Keratinocyte (primary cell): ENCODE data around the gene TEX29. TPM values are rescaled to one million over a fixed set of nuclear protein-coding genes. Genes with fewer than 3 reads are reported as not detected.

ENCODE experiments used
- DNase-seq: peaks from one replicate; pipeline ENCODE4 v3.0.0-alpha.2; 2011; ENCODE audit warnings: low read depth, missing footprints, low spot score
- FAIRE-seq: peaks from 2 replicates; lab custom pipeline; 2011; peaks lifted over from hg19 to GRCh38; lab: Jason Lieb, UNC
- H2AFZ ChIP-seq: 2 replicates; pipeline ENCODE4 v1.6.0; 2012; ENCODE audit warnings: low read length, control low read depth, inconsistent platforms; ENCODE audit not compliant: control insufficient read depth
- H3K27ac ChIP-seq: 2 replicates; pipeline ENCODE4 v1.5.1; 2011; ENCODE audit warnings: low read length; ENCODE audit not compliant: control insufficient read depth, insufficient read depth
- H3K27me3 ChIP-seq: 3 replicates; pipeline ENCODE4 v1.6.0; 2011; ENCODE audit warnings: low read length; ENCODE audit not compliant: control insufficient read depth, insufficient read depth; ENCODE audit errors: extremely low read depth
- H3K36me3 ChIP-seq, 2 experiments: 2 replicates in 1 of 2; 3 replicates in 1 of 2; pipeline ENCODE4 v1.5.1; 2011; ENCODE audit warnings: low read length in 2 of 2, mild to moderate bottlenecking in 1 of 2; ENCODE audit not compliant: control insufficient read depth in 2 of 2, insufficient read depth in 2 of 2; ENCODE audit errors: extremely low read depth in 1 of 2
- H3K4me1 ChIP-seq: 3 replicates; pipeline ENCODE4 v1.5.1; 2011; ENCODE audit warnings: low read length; ENCODE audit not compliant: control insufficient read depth, insufficient read depth; ENCODE audit errors: extremely low read depth
- H3K4me2 ChIP-seq: 3 replicates; pipeline ENCODE4 v1.6.0; 2011; ENCODE audit warnings: low read depth, low read length; ENCODE audit not compliant: control insufficient read depth, insufficient read depth; ENCODE audit errors: extremely low read depth
- H3K4me3 ChIP-seq, 3 experiments: fragments of 200-600 bp in 1 of 3; sonication (generic) in 1 of 3; 2 replicates in 2 of 3; 3 replicates in 1 of 3; pipeline ENCODE4 v1.5.1; 2011 to 2016; ENCODE audit warnings: low read length in 3 of 3, mild to moderate bottlenecking in 3 of 3, control low read depth in 2 of 3, inconsistent platforms in 1 of 3, low read depth in 1 of 3, mixed read lengths in 1 of 3, mixed run types in 1 of 3, moderate library complexity in 1 of 3; ENCODE audit not compliant: control insufficient read depth in 2 of 3, insufficient read depth in 2 of 3; ENCODE audit errors: extremely low read depth in 1 of 3
- H3K79me2 ChIP-seq: 2 replicates; pipeline ENCODE4 v1.6.0; 2012; ENCODE audit warnings: low read length; ENCODE audit not compliant: control insufficient read depth, insufficient read depth
- H3K9ac ChIP-seq: 3 replicates; pipeline ENCODE4 v1.6.0; 2011; ENCODE audit warnings: low read length; ENCODE audit not compliant: control insufficient read depth, insufficient read depth; ENCODE audit errors: extremely low read depth
- H3K9me1 ChIP-seq: 3 replicates; pipeline ENCODE4 v1.6.0; 2011; ENCODE audit warnings: low read length; ENCODE audit not compliant: control insufficient read depth, insufficient read depth; ENCODE audit errors: extremely low read depth
- H3K9me3 ChIP-seq: 2 replicates; pipeline ENCODE4 v1.5.1; 2012; ENCODE audit warnings: low read depth, low read length; ENCODE audit not compliant: control insufficient read depth
- H4K20me1 ChIP-seq: 3 replicates; pipeline ENCODE4 v1.6.0; 2011; ENCODE audit warnings: low read length; ENCODE audit not compliant: control insufficient read depth, insufficient read depth; ENCODE audit errors: extremely low read depth
- CTCF ChIP-seq, 3 experiments: IDR thresholded peaks in 1 of 3; conservative IDR thresholded peaks in 1 of 3; optimal IDR thresholded peaks in 1 of 3; 2 replicates in 2 of 3; 3 replicates in 1 of 3; pipeline versions ENCODE3 to v1.5.1; 2011; ENCODE audit warnings: low read length in 3 of 3, mild to moderate bottlenecking in 3 of 3, moderate library complexity in 2 of 3, control low read depth in 1 of 3, inconsistent platforms in 1 of 3; ENCODE audit not compliant: insufficient read depth in 2 of 3; ENCODE audit errors: extremely low read depth in 1 of 3
- EZH2 ChIP-seq: IDR thresholded peaks from one replicate; pipeline ENCODE4 v1.6.1; 2012; ENCODE audit warnings: inconsistent platforms, mild to moderate bottlenecking, low read length, moderate library complexity
- dilution Hi-C: fragments of 300-500 bp; cut with MboI; formaldehyde crosslinking; loops from one replicate; pipeline ENCODE4 v1.7.0; 2020; ENCODE audit warnings: low sequenced_read_pairs; ENCODE audit not compliant: extremely low pct_ligation_motif_present
- polyA plus RNA-seq, 5 experiments: library from polyadenylated mRNA; depleted of rRNA in 3 of 5; stranded (reverse) in 3 of 5; stranded (forward) in 1 of 5; unstranded in 1 of 5; fragments of >200 nt; gene quantifications; 1 replicate in 1 of 5; 2 replicates in 3 of 5; 3 replicates in 1 of 5; pipeline versions ENCODE4 v1.2.1 to v1.2.3, GENCODE V29; 2011 to 2012; ENCODE audit warnings: missing spikeins in 2 of 5, low read depth in 1 of 5, low replicate concordance in 1 of 5

Gene TEX29
- polyA plus RNA-seq, 1 donor (not counting 4 experiments of a cell fraction or from before 2014, with no cell fraction given): 0.18 TPM

- no peaks in the 10 kb centered on the region for H3K9me1 ChIP-seq
- no peak for FAIRE-seq
- no peak for TF ChIP-seq CTCF (optimal IDR thresholded peaks at IDR 0.05 in 1 of 3, IDR thresholded peaks at IDR 0.05 in 1 of 3, conservative IDR thresholded peaks at IDR 0.05 in 1 of 3; ENCODE audit: extremely low read depth in 1 of 3, insufficient read depth in 2 of 3, low read length in 3 of 3)
- no peak for TF ChIP-seq EZH2
- no peak overlapping the region for H3K9ac ChIP-seq
- no peaks in the 10 kb centered on the region for H4K20me1 ChIP-seq
- no peaks in the 10 kb centered on the region for H3K9me3 ChIP-seq
- DNase-seq: no peak
- H3K4me3 ChIP-seq: no peak overlapping the region
- no peak overlapping the region for H3K4me2 ChIP-seq
- H3K27ac ChIP-seq: no peak overlapping the region
- H3K27me3 ChIP-seq: no peaks in the 10 kb centered on the region
- H2AFZ ChIP-seq: no peak overlapping the region
- no peaks in the 10 kb centered on the region for H3K79me2 ChIP-seq
- dilution Hi-C loops: no loop called here
- peaks cover 15% of the 10 kb centered on the region for H3K4me1 ChIP-seq
- H3K36me3 ChIP-seq: peaks cover 11 to 39% of the 10 kb centered on the region in 2 experiments
Measured at GRCh38 chr13:111284565-111284964, 35.9 kb upstream of the TEX29 start.

- no peak for DNase-seq
- H3K9me1 ChIP-seq: no peaks in the 10 kb centered on the region
- H3K4me1 ChIP-seq: peaks cover 10% of the 10 kb centered on the region
- no peak overlapping the region for H2AFZ ChIP-seq
- H3K79me2 ChIP-seq: no peaks in the 10 kb centered on the region
- TF ChIP-seq CTCF (optimal IDR thresholded peaks at IDR 0.05 in 1 of 3, IDR thresholded peaks at IDR 0.05 in 1 of 3, conservative IDR thresholded peaks at IDR 0.05 in 1 of 3; ENCODE audit: extremely low read depth in 1 of 3, insufficient read depth in 2 of 3, low read length in 3 of 3) (no peak), EZH2 (no peak)
- no peak overlapping the region for H3K27ac ChIP-seq
- no peak overlapping the region for H3K9ac ChIP-seq
- no peaks in the 10 kb centered on the region for H3K9me3 ChIP-seq
- no peak for FAIRE-seq
- H3K4me3 ChIP-seq: no peak overlapping the region
- peaks cover 10 to 37% of the 10 kb centered on the region in 2 experiments for H3K36me3 ChIP-seq
- H3K4me2 ChIP-seq: no peak overlapping the region
- no peaks in the 10 kb centered on the region for H3K27me3 ChIP-seq
- H4K20me1 ChIP-seq: no peaks in the 10 kb centered on the region
- dilution Hi-C loops: no loop called here
Measured at GRCh38 chr13:111286162-111286561, 34.3 kb upstream of the TEX29 start.
